A549 (cell line): ENCODE measurements around the gene MYOZ1. TPM values are rescaled to one million over a fixed set of nuclear protein-coding genes. Genes with fewer than 3 reads are reported as not detected.

Experiments used
- ATAC-seq, 2 experiments: fragments of 200-7000 bp in 1 of 2; fragments of >200 bp in 1 of 2; cut with Nextera tagmentation in 1 of 2; cut with Tn5 transposase in 1 of 2; 3 replicates each; pipeline versions ENCODE4 v1.8.0 to v1.9.1; 2018 to 2020; ENCODE audit warnings: mild to moderate bottlenecking in 1 of 2, moderate library complexity in 1 of 2
- CTCF ChIA-PET: fragments of 300-600 bp; sonication (Branson Sonifier 250); formaldehyde crosslinking; extraction: SDS; loops from one replicate; lab custom pipeline; 2021; ENCODE audit warnings: antibody characterized with exemption, inconsistent platforms; lab: Yijun Ruan, JAX
- POLR2A ChIA-PET: fragments of 350-600 bp; formaldehyde crosslinking; extraction: SDS; loops from one replicate; lab custom pipeline; 2021; ENCODE audit warnings: antibody characterized with exemption, inconsistent platforms; lab: Yijun Ruan, JAX
- DNase-seq, 2 experiments: peaks; one replicate each; pipeline versions ENCODE4 v3.0.0 to v3.0.0-alpha.2; 2011 to 2016; ENCODE audit warnings: low read depth in 1 of 2, low spot score in 1 of 2
- FAIRE-seq: peaks from 2 replicates; lab custom pipeline; 2011; peaks lifted over from hg19 to GRCh38; lab: Jason Lieb, UNC
- H3K27ac ChIP-seq, 2 experiments: fragments of >200 bp; sonication (Bioruptor Twin); formaldehyde crosslinking; 3 replicates each; pipeline ENCODE4 v1.5.1; 2016 to 2017
- H3K4me1 ChIP-seq: fragments of >200 bp; sonication (Bioruptor Twin); formaldehyde crosslinking; 3 replicates; pipeline ENCODE4 v1.6.1; 2016
- H3K4me2 ChIP-seq: fragments of >200 bp; sonication (Bioruptor Twin); formaldehyde crosslinking; 3 replicates; pipeline ENCODE4 v1.6.1; 2016
- H3K4me3 ChIP-seq: fragments of >200 bp; sonication (Bioruptor Twin); formaldehyde crosslinking; 3 replicates; pipeline ENCODE4 v1.5.1; 2016
- H3K9me3 ChIP-seq: fragments of >200 bp; sonication (Bioruptor Twin); formaldehyde crosslinking; 3 replicates; pipeline ENCODE4 v1.6.1; 2016
- CEBPB ChIP-seq, 2 experiments: fragments of >200 bp in 1 of 2; sonication (Bioruptor Twin) in 1 of 2; formaldehyde crosslinking in 1 of 2; IDR thresholded peaks; 2 replicates each; pipeline ENCODE4 v1.6.1; 2012 to 2016
- ELK1 ChIP-seq: fragments of 150-350 bp; IDR thresholded peaks from 2 replicates; pipeline ENCODE4 v1.6.1; 2014; ENCODE audit warnings: low read depth, mild to moderate bottlenecking, low read length
- GATA3 ChIP-seq: IDR thresholded peaks from 2 replicates; pipeline ENCODE4 v1.6.1; 2012; ENCODE audit warnings: borderline replicate concordance
- HMGXB4 ChIP-seq: fragments of 250-450 bp; sonication (Bioruptor Pico); IDR thresholded peaks from 2 replicates; pipeline ENCODE4 v1.5.0; 2021; ENCODE audit warnings: mild to moderate bottlenecking, moderate library complexity, borderline replicate concordance
- HOXB13 ChIP-seq: fragments of 250-450 bp; sonication (Bioruptor Pico); IDR thresholded peaks from 2 replicates; pipeline ENCODE4 v1.5.0; 2020; ENCODE audit warnings: low read depth, mild to moderate bottlenecking, moderate library complexity
- JUN ChIP-seq, 2 experiments: fragments of >200 bp; sonication (Bioruptor Twin); formaldehyde crosslinking; IDR thresholded peaks; 2 replicates in 1 of 2; 3 replicates in 1 of 2; pipeline ENCODE4 v1.6.1; 2016 to 2017
- MAFK ChIP-seq: fragments of 450-650 bp; IDR thresholded peaks from 2 replicates; pipeline ENCODE4 v1.6.1; 2014; ENCODE audit not compliant: partially characterized antibody
- RARB ChIP-seq: fragments of 250-450 bp; sonication (Bioruptor Pico); IDR thresholded peaks from 2 replicates; pipeline ENCODE4 v1.8.0; 2021; ENCODE audit warnings: mild to moderate bottlenecking, moderate library complexity
- RNF2 ChIP-seq: fragments of 200-600 bp; sonication (generic); IDR thresholded peaks from 2 replicates; pipeline ENCODE4 v1.6.1; 2016; ENCODE audit warnings: low read depth, mild to moderate bottlenecking, antibody characterized with exemption, moderate library complexity, borderline replicate concordance
- SREBF2 ChIP-seq: fragments of 450-650 bp; IDR thresholded peaks from 2 replicates; pipeline ENCODE4 v1.6.1; 2014; ENCODE audit warnings: mild to moderate bottlenecking, moderate library complexity
- ZFP36 ChIP-seq: fragments of 450-650 bp; IDR thresholded peaks from 2 replicates; pipeline ENCODE4 v1.6.1; 2014; ENCODE audit warnings: borderline replicate concordance; ENCODE audit not compliant: partially characterized antibody
- WGBS: methylation state at CpG from one replicate; pipeline ENCODE4 v1.1.6; 2017; ENCODE audit errors: missing lambda C conversion rate; 5-methylcytosine and 5-hydroxymethylcytosine counted together
- polyA plus RNA-seq, 4 experiments: library from polyadenylated mRNA; depleted of rRNA in 3 of 4; stranded (reverse); fragments of >200 nt; fragmentation: RNase III in 1 of 4; extraction: RNeasy Plus Mini Kit Qiagen cat#74134 plus additional on column Dnase treatment in 1 of 4; gene quantifications; 2 replicates in 3 of 4; 3 replicates in 1 of 4; pipeline ENCODE4 v1.2.3, GENCODE V29; 2011 to 2017
- TF ChIP-seq, protein P1 (sequence below): fragments of >200 bp; sonication (Bioruptor Twin); formaldehyde crosslinking; IDR thresholded peaks from 2 replicates; pipeline ENCODE4 v1.6.1; 2016

MYOZ1 gene
- polyA plus RNA-seq, 2 of the 4 experiments (the other 2 are of a cell fraction), result 0.04 TPM; not detected in 1

- WGBS, result 76% methylated on average over 1 of the region's 1 CpG
- FAIRE-seq, result no peak
- Histone ChIP-seq H3K4me3 (no peak overlapping the region), H3K4me2 (no peak overlapping the region)
- TF ChIP-seq ZFP36, result no peak
- TF ChIP-seq JUN (IDR thresholded peaks at IDR 0.05), result no peak
- TF ChIP-seq CEBPB (IDR thresholded peaks at IDR 0.05), result no peak
- TF ChIP-seq, protein P1, sequence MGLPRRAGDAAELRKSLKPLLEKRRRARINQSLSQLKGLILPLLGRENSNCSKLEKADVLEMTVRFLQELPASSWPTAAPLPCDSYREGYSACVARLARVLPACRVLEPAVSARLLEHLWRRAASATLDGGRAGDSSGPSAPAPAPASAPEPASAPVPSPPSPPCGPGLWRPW, result no peak
- TF ChIP-seq ELK1, result no peak
- TF ChIP-seq RARB (CRISPR knock-in tag), result no peak
- no peak for TF ChIP-seq RNF2
- TF ChIP-seq GATA3, result no peak
- TF ChIP-seq, all 56 proteins: peak for 0
- DNase-seq (no peak), ATAC-seq (no peak)
- Histone ChIP-seq H3K4me1 (peaks cover 13% of the 10 kb centered on the region), H3K27ac (no peak overlapping the region), H3K9me3 (no peaks in the 10 kb centered on the region)
- POLR2A ChIA-PET, result no interaction called here
- CTCF ChIA-PET, result interaction anchor here (0.5 to 2.0 kb wide), 5 partner anchors 11 to 68 kb away, joined by 3 to 12 read pairs (median 4); no protein-coding TSS in a partner anchor
Measured at GRCh38 chr10:73597346-73597745, 43.9 kb downstream of the MYOZ1 start.

- CTCF ChIA-PET, result interaction anchor here (1.2 to 2.0 kb wide), 2 partner anchors 14 to 20 kb away, joined by 3 to 7 read pairs; no protein-coding TSS in a partner anchor
- ATAC-seq, result no peak
- 86% methylated on average over 5 of the region's 5 CpGs for WGBS
Measured at GRCh38 chr10:73593812-73594211, 47.5 kb downstream of the MYOZ1 start.

DNA sequence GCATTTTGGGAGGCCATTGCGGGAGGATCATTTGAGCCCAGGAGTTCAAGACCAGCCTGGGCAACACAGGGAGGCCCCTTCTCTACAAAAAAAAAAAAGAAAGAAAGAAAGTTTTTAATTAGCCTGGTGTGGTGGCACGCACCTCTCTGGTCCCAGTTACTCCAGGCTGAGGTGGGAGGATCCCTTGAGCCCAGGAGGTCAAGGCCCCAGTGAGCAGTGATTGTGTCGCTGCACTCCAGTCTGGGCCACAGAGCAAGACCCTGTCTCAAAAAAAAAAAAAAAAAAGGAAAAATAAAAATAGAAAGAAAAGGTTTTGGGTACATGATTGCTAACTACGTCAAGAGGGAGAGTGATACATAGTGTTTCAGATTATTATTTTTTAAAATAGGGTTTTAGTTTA lies 48.2 kb downstream of the MYOZ1 start:
- Histone ChIP-seq H3K9me3 (no peaks in the 10 kb centered on the region), H3K4me3 (no peak overlapping the region), H3K4me2 (no peak overlapping the region), H3K4me1 (peaks cover 40% of the 10 kb centered on the region), H3K27ac (peak overlapping the region in 1 of 2 experiments; percentile 55; a peak in 2 of 6 replicates)
- CTCF ChIA-PET, result interaction anchor here (0.6 to 1.2 kb wide), 4 partner anchors 14 to 64 kb away, joined by 3 to 6 read pairs (median 4); no protein-coding TSS in a partner anchor
- ATAC-seq (no peak), FAIRE-seq (no peak), DNase-seq (no peak)
- POLR2A ChIA-PET, result no interaction called here
- WGBS, result 93% methylated on average over 4 of the region's 4 CpGs
- TF ChIP-seq HOXB13 (CRISPR knock-in tag), result no peak

More at GRCh38 chr10:73593812-73594211, 47.5 kb downstream of the MYOZ1 start:
- peaks cover 34% of the 10 kb centered on the region for H3K4me1 ChIP-seq
- DNase-seq (no peak), FAIRE-seq (no peak)
- H3K27ac ChIP-seq, result no peak overlapping the region
- H3K9me3 ChIP-seq, result no peaks in the 10 kb centered on the region
- POLR2A ChIA-PET, result interaction anchor here (0.6 kb wide), 1 partner anchor 357 kb away, joined by 4 read pairs; no protein-coding TSS in a partner anchor
- TF ChIP-seq MAFK (peak; percentile 95), HMGXB4 (no peak)
- no peak overlapping the region for H3K4me2 ChIP-seq
- H3K4me3 ChIP-seq, result no peak overlapping the region

- H3K9me3 ChIP-seq, result no peaks in the 10 kb centered on the region
- TF ChIP-seq SREBF2, result no peak
- TF ChIP-seq, all 56 proteins: peak for 0
- ATAC-seq (peak; percentile 94 to 96), DNase-seq (peak; percentile 74 to 78), FAIRE-seq (no peak)
- WGBS, result 24% methylated on average over 3 of the region's 3 CpGs
- H3K4me3 ChIP-seq, result peak overlapping the region; percentile 11; the same call in 1 of the 3 replicates
- H3K27ac ChIP-seq, result peak overlapping the region; percentile 66 to 71
- POLR2A ChIA-PET, result no interaction called here
- peak overlapping the region; percentile 87 for H3K4me2 ChIP-seq
- CTCF ChIA-PET, result interaction anchor here (0.6 to 1.0 kb wide), 5 partner anchors 18 to 256 kb away, joined by 3 to 6 read pairs (median 3); no protein-coding TSS in a partner anchor
- H3K4me1 ChIP-seq, result peaks cover 45% of the 10 kb centered on the region
Measured at GRCh38 chr10:73591935-73592699, 49.2 kb downstream of the MYOZ1 start.
